H1 (cell line): ENCODE results near the gene BBC3. TPM values are rescaled to one million over a fixed set of nuclear protein-coding genes. Genes with fewer than 3 reads are reported as not detected.
A peak's percentile ranks its signal among the peaks of the same experiment; 100 is the strongest.

ENCODE experiments used
- ATF3 ChIP-seq: IDR thresholded peaks from 2 replicates; pipeline ENCODE4 v1.6.1; 2011; ENCODE audit warnings: low read depth, mild to moderate bottlenecking, low read length; ENCODE audit not compliant: insufficient read depth
- CBX8 ChIP-seq: fragments of 300-800, 300-1000 bp; sonication (generic); IDR thresholded peaks from 2 replicates; pipeline ENCODE4 v1.7.1; 2016; ENCODE audit warnings: low read depth, low read length, borderline replicate concordance
- CHD7 ChIP-seq: fragments of 300-600 bp; sonication (generic); IDR thresholded peaks from 2 replicates; pipeline ENCODE4 v1.7.1; 2012; ENCODE audit warnings: low read length, moderate library complexity, mild to moderate bottlenecking, inconsistent platforms; ENCODE audit not compliant: insufficient replicate concordance
- EGR1 ChIP-seq: IDR thresholded peaks from 2 replicates; pipeline ENCODE4 v1.6.1; 2011; ENCODE audit warnings: low read depth, low read length, borderline replicate concordance
- GTF2F1 ChIP-seq: IDR thresholded peaks from 2 replicates; pipeline ENCODE4 v1.6.1; 2012; ENCODE audit warnings: low read depth, low read length, improper control_type of control experiment, borderline replicate concordance
- JUN ChIP-seq: IDR thresholded peaks from 2 replicates; pipeline ENCODE4 v1.6.1; 2011; ENCODE audit warnings: low read depth, mild to moderate bottlenecking, improper control_type of control experiment, low read length
- MAX ChIP-seq: IDR thresholded peaks from 2 replicates; pipeline ENCODE4 v1.6.1; 2012; ENCODE audit warnings: inconsistent platforms
- NANOG ChIP-seq: IDR thresholded peaks from 2 replicates; pipeline ENCODE4 v1.6.1; 2011; ENCODE audit warnings: low read length, low read depth, mild to moderate bottlenecking, inconsistent platforms; ENCODE audit not compliant: insufficient read depth, poor library complexity, severe bottlenecking
- POLR2A ChIP-seq, 2 experiments: IDR thresholded peaks; 1 replicate in 1 of 2; 2 replicates in 1 of 2; pipeline ENCODE4 v1.6.1; 2011; ENCODE audit warnings: low read depth in 2 of 2, low read length in 2 of 2, mild to moderate bottlenecking in 2 of 2; ENCODE audit errors: control extremely low read depth in 1 of 2
- polyA plus RNA-seq, 7 experiments: library from polyadenylated mRNA; depleted of rRNA in 3 of 7; stranded (reverse) in 5 of 7; unstranded in 2 of 7; fragments of >200 nt in 5 of 7; fragments of 200-250 nt in 2 of 7; gene quantifications; 1 replicate in 5 of 7; 2 replicates in 1 of 7; 4 replicates in 1 of 7; pipeline versions ENCODE4 v1.2.1 to v1.2.3, GENCODE V29; 2011 to 2013; ENCODE audit warnings: missing spikeins in 2 of 7, mixed read lengths in 2 of 7
- total RNA-seq: library from RNA; stranded (reverse); fragmentation: NEBNext Ultra II Directional; extraction: Animal tissue kit (Norgen Biotek cat#: 25700); gene quantifications from 2 replicates; pipeline ENCODE4 v1.2.1, GENCODE V29; 2021

The BBC3 gene
- total and polyA plus RNA-seq, 2 of the 8 experiments (the other 6 are each of a cell fraction or from before 2014, with no cell fraction given) = 13.2 to 21.6 TPM

GRCh38 chr19:47255879-47256692 lies 25.1 kb upstream of the BBC3 start, which contains the start of gene CCDC9 (continued):
- TF ChIP-seq CHD7 (no peak), JUN (no peak), POLR2A (IDR thresholded peaks at IDR 0.05; ENCODE audit: control extremely low read depth in 1 of 2, low read depth in 2 of 2, low read length in 2 of 2) (peak; percentile 63 to 81), MAX (peak; percentile 88), CBX8 (no peak), EGR1 (peak; percentile 85), ATF3 (peak; percentile 86), NANOG (no peak), GTF2F1 (no peak)
